ENCODE measurements around the gene PANX1. TPM values are rescaled to one million over a fixed set of nuclear protein-coding genes. Genes with fewer than 3 reads are reported as not detected.

The PANX1 gene
- total RNA-seq, 1 experiment from 2014 or later, result 59.3 TPM

DNA sequence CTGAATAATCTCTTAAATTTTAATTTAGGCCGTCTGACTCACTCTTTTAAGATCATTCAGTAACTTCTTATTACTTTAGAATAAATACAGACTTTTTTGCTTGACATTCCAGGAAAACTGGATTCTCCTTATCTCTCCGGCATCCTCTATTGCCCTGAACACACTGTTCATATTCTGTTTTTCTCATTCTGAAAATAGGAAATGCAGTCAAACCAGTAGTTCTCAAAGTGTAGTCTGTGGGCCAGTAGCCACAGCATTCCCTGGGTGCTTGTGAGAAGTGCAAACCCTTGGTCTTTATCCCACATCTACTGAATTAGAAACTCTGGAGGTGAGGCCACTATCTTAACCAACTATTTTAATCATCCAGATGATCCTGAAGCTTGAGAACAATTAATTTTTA is 84.3 kb downstream of the PANX1 start:
- intact Hi-C loops (cut with micrococcal nuclease; ENCODE audit: unreplicated experiment) (no loop called here), in situ Hi-C loops (cut with HindIII; ENCODE audit: low pct_unique_long_range_greater_than_20kb, low sequenced_read_pairs) (no loop called here)
- Histone ChIP-seq H3K27me3 (ENCODE audit: control insufficient read depth, insufficient read depth, low read length) (no peaks in the 10 kb centered on the region), H3K9me3 (ENCODE audit: control insufficient read depth, insufficient read depth, low read depth, low read length) (no peaks in the 10 kb centered on the region), H3K4me3 (ENCODE audit: low read depth in 2 of 2, low read length in 2 of 2) (no peak overlapping the region), H3K36me3 (ENCODE audit: control insufficient read depth, insufficient read depth, low read length) (no peaks in the 10 kb centered on the region), H3K4me1 (ENCODE audit: control insufficient read depth, insufficient read depth, low read length) (no peaks in the 10 kb centered on the region), H3K27ac (ENCODE audit: low read length) (no peak overlapping the region)
- BruUV-seq (replicated peaks), result no TSS peak
- no peak for ATAC-seq
- CTCF ChIA-PET, result no interaction called here
- POLR2A ChIA-PET, result no interaction called here
- TF ChIP-seq POLR2AphosphoS5 (IDR thresholded peaks at IDR 0.05; ENCODE audit: low read depth, low read length) (no peak), SIN3A (IDR thresholded peaks at IDR 0.05; ENCODE audit: borderline replicate concordance, insufficient read depth, low read depth, low read length) (no peak), TCF7L2 (IDR thresholded peaks at IDR 0.05; ENCODE audit: low read depth, low read length) (no peak)
- TF ChIP-seq, protein P1, sequence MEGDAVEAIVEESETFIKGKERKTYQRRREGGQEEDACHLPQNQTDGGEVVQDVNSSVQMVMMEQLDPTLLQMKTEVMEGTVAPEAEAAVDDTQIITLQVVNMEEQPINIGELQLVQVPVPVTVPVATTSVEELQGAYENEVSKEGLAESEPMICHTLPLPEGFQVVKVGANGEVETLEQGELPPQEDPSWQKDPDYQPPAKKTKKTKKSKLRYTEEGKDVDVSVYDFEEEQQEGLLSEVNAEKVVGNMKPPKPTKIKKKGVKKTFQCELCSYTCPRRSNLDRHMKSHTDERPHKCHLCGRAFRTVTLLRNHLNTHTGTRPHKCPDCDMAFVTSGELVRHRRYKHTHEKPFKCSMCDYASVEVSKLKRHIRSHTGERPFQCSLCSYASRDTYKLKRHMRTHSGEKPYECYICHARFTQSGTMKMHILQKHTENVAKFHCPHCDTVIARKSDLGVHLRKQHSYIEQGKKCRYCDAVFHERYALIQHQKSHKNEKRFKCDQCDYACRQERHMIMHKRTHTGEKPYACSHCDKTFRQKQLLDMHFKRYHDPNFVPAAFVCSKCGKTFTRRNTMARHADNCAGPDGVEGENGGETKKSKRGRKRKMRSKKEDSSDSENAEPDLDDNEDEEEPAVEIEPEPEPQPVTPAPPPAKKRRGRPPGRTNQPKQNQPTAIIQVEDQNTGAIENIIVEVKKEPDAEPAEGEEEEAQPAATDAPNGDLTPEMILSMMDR (IDR thresholded peaks at IDR 0.05), result no peak
- TF ChIP-seq, protein P2, sequence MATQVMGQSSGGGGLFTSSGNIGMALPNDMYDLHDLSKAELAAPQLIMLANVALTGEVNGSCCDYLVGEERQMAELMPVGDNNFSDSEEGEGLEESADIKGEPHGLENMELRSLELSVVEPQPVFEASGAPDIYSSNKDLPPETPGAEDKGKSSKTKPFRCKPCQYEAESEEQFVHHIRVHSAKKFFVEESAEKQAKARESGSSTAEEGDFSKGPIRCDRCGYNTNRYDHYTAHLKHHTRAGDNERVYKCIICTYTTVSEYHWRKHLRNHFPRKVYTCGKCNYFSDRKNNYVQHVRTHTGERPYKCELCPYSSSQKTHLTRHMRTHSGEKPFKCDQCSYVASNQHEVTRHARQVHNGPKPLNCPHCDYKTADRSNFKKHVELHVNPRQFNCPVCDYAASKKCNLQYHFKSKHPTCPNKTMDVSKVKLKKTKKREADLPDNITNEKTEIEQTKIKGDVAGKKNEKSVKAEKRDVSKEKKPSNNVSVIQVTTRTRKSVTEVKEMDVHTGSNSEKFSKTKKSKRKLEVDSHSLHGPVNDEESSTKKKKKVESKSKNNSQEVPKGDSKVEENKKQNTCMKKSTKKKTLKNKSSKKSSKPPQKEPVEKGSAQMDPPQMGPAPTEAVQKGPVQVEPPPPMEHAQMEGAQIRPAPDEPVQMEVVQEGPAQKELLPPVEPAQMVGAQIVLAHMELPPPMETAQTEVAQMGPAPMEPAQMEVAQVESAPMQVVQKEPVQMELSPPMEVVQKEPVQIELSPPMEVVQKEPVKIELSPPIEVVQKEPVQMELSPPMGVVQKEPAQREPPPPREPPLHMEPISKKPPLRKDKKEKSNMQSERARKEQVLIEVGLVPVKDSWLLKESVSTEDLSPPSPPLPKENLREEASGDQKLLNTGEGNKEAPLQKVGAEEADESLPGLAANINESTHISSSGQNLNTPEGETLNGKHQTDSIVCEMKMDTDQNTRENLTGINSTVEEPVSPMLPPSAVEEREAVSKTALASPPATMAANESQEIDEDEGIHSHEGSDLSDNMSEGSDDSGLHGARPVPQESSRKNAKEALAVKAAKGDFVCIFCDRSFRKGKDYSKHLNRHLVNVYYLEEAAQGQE (IDR thresholded peaks at IDR 0.05; ENCODE audit: insufficient read depth in 1 of 2, low read depth in 2 of 2, low read length in 1 of 2), result no peak
- DNase-seq (ENCODE audit: low read depth, low spot score), result no peak

DNA sequence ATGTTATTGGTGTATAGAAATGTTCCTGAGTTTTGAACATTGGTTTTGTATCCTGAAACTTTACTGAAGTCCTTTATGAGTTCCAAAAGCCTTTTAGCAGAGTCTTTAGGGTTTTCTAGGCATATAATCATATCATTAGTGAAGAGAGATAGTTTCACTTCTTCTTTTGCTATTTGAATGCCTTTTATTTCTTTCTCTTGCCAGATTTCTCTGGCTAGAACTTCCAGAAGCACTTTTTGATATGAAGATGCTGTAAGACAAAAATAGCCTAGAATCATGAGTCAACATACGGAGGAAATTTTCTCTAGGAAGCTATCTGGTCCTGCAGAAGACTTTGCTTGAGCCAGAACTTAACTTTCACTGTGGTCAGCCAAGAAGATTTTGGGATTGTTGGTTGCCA is 89.1 kb downstream of the PANX1 start:
- no peaks in the 10 kb centered on the region for H3K4me1 ChIP-seq (ENCODE audit: control insufficient read depth, insufficient read depth, low read length)
- no TSS peak for BruUV-seq (replicated peaks)
- ChIA-PET POLR2A (no interaction called here), CTCF (no interaction called here)
- H3K27me3 ChIP-seq (ENCODE audit: control insufficient read depth, insufficient read depth, low read length), result no peaks in the 10 kb centered on the region
- no peak for DNase-seq (ENCODE audit: low read depth, low spot score)
- in situ Hi-C loops (cut with HindIII; ENCODE audit: low pct_unique_long_range_greater_than_20kb, low sequenced_read_pairs), result no loop called here
- H3K36me3 ChIP-seq (ENCODE audit: control insufficient read depth, insufficient read depth, low read length), result no peaks in the 10 kb centered on the region
- intact Hi-C loops (cut with micrococcal nuclease; ENCODE audit: unreplicated experiment), result no loop called here
- TF ChIP-seq, protein P2 (IDR thresholded peaks at IDR 0.05; ENCODE audit: insufficient read depth in 1 of 2, low read depth in 2 of 2, low read length in 1 of 2), result no peak
- no peak for TF ChIP-seq TCF7L2 (IDR thresholded peaks at IDR 0.05; ENCODE audit: low read depth, low read length)
- TF ChIP-seq, protein P1 (IDR thresholded peaks at IDR 0.05), result no peak
- ATAC-seq, result no peak
- H3K4me3 ChIP-seq (ENCODE audit: low read depth in 2 of 2, low read length in 2 of 2), result no peak overlapping the region
- no peak overlapping the region for H3K27ac ChIP-seq (ENCODE audit: low read length)
- H3K9me3 ChIP-seq (ENCODE audit: control insufficient read depth, insufficient read depth, low read depth, low read length), result no peaks in the 10 kb centered on the region
